Measurements from ENCODE around the gene LPAR3.
"Not testable (repeated sequence)": the region's sequence is repeated elsewhere in the genome, so short reads cannot be mapped to it uniquely, and the experiment has no call there.

Gene LPAR3

GRCh38 chr1:84923317-84923716, 30.3 kb upstream of the LPAR3 start:
- Histone ChIP-seq H3K4me3 (ENCODE audit: low read depth in 1 of 2, low read length in 2 of 2) (no peak overlapping the region), H3K36me3 (ENCODE audit: control insufficient read depth in 1 of 2, insufficient read depth in 2 of 2, low read length in 2 of 2) (no peaks in the 10 kb centered on the region), H3K9me3 (ENCODE audit: control insufficient read depth in 1 of 2, low read length in 2 of 2) (no peaks in the 10 kb centered on the region), H3K27ac (ENCODE audit: low read length) (no peak overlapping the region), H3K4me1 (ENCODE audit: control insufficient read depth in 1 of 2, insufficient read depth in 2 of 2, low read length in 2 of 2) (no peaks in the 10 kb centered on the region), H3K27me3 (ENCODE audit: low read depth, low read length) (no peaks in the 10 kb centered on the region)

- no peak overlapping the region for H3K27ac ChIP-seq (ENCODE audit: low read length)
- no peak overlapping the region for H3K4me3 ChIP-seq (ENCODE audit: low read depth in 1 of 2, low read length in 2 of 2)
- no peaks in the 10 kb centered on the region for H3K4me1 ChIP-seq (ENCODE audit: control insufficient read depth in 1 of 2, insufficient read depth in 2 of 2, low read length in 2 of 2)
- H3K9me3 ChIP-seq (ENCODE audit: control insufficient read depth in 1 of 2, low read length in 2 of 2), result no peaks in the 10 kb centered on the region
- no peaks in the 10 kb centered on the region for H3K36me3 ChIP-seq (ENCODE audit: control insufficient read depth in 1 of 2, insufficient read depth in 2 of 2, low read length in 2 of 2)
- no peaks in the 10 kb centered on the region for H3K27me3 ChIP-seq (ENCODE audit: low read depth, low read length)
Measured at GRCh38 chr1:84920159-84920558, 27.2 kb upstream of the LPAR3 start.

GRCh38 chr1:84919461-84919970, 26.5 kb upstream of the LPAR3 start:
- Histone ChIP-seq H3K36me3 (ENCODE audit: control insufficient read depth in 1 of 2, insufficient read depth in 2 of 2, low read length in 2 of 2) (no peaks in the 10 kb centered on the region), H3K4me1 (ENCODE audit: control insufficient read depth in 1 of 2, insufficient read depth in 2 of 2, low read length in 2 of 2) (no peaks in the 10 kb centered on the region), H3K4me3 (ENCODE audit: low read depth in 1 of 2, low read length in 2 of 2) (no peak overlapping the region), H3K27ac (ENCODE audit: low read length) (no peak overlapping the region), H3K9me3 (ENCODE audit: control insufficient read depth in 1 of 2, low read length in 2 of 2) (no peaks in the 10 kb centered on the region), H3K27me3 (ENCODE audit: low read depth, low read length) (no peaks in the 10 kb centered on the region)

GRCh38 chr1:84918726-84919336, 25.8 kb upstream of the LPAR3 start:
- no peak overlapping the region for H3K4me3 ChIP-seq (ENCODE audit: low read depth in 1 of 2, low read length in 2 of 2)
- H3K9me3 ChIP-seq (ENCODE audit: control insufficient read depth in 1 of 2, low read length in 2 of 2), result no peaks in the 10 kb centered on the region
- H3K27ac ChIP-seq (ENCODE audit: low read length), result no peak overlapping the region
- H3K36me3 ChIP-seq (ENCODE audit: control insufficient read depth in 1 of 2, insufficient read depth in 2 of 2, low read length in 2 of 2), result no peaks in the 10 kb centered on the region
- H3K4me1 ChIP-seq (ENCODE audit: control insufficient read depth in 1 of 2, insufficient read depth in 2 of 2, low read length in 2 of 2), result no peaks in the 10 kb centered on the region
- no peaks in the 10 kb centered on the region for H3K27me3 ChIP-seq (ENCODE audit: low read depth, low read length)

GRCh38 chr1:84916897-84917296, 23.9 kb upstream of the LPAR3 start:
- H3K27ac ChIP-seq (ENCODE audit: low read length), result no peak overlapping the region
- H3K36me3 ChIP-seq (ENCODE audit: control insufficient read depth in 1 of 2, insufficient read depth in 2 of 2, low read length in 2 of 2), result no peaks in the 10 kb centered on the region
- H3K4me3 ChIP-seq (ENCODE audit: low read depth in 1 of 2, low read length in 2 of 2), result no peak overlapping the region
- no peaks in the 10 kb centered on the region for H3K4me1 ChIP-seq (ENCODE audit: control insufficient read depth in 1 of 2, insufficient read depth in 2 of 2, low read length in 2 of 2)
- H3K9me3 ChIP-seq (ENCODE audit: control insufficient read depth in 1 of 2, low read length in 2 of 2), result no peaks in the 10 kb centered on the region
- H3K27me3 ChIP-seq (ENCODE audit: low read depth, low read length), result no peaks in the 10 kb centered on the region

DNA sequence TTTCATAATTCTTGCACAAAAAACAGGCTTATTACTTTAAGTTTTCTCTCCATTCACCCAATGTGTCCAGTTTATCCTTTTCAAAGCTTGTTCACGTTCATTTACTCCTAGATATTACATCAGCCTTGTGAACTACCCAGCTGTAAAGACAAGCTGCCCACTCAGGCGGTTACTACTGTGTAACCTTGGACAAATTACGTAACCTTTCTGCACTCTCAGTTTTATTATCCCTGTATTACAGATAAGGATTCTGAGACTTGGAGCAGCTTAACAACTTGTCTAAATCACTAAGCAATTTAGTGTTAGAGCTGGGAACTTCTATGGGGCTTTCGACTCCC, 20.5 kb upstream of the LPAR3 start:
- Histone ChIP-seq H3K36me3 (ENCODE audit: control insufficient read depth in 1 of 2, insufficient read depth in 2 of 2, low read length in 2 of 2) (no peaks in the 10 kb centered on the region), H3K4me3 (ENCODE audit: low read depth in 1 of 2, low read length in 2 of 2) (no peak overlapping the region), H3K9me3 (ENCODE audit: control insufficient read depth in 1 of 2, low read length in 2 of 2) (peaks cover 0 to 2% of the 10 kb centered on the region in 2 donors), H3K27me3 (ENCODE audit: low read depth, low read length) (no peaks in the 10 kb centered on the region), H3K27ac (ENCODE audit: low read length) (no peak overlapping the region), H3K4me1 (ENCODE audit: control insufficient read depth in 1 of 2, insufficient read depth in 2 of 2, low read length in 2 of 2) (no peaks in the 10 kb centered on the region)

- H3K36me3 ChIP-seq (ENCODE audit: control insufficient read depth in 1 of 2, insufficient read depth in 2 of 2, low read length in 2 of 2), result no peaks in the 10 kb centered on the region
- peaks cover 0 to 2% of the 10 kb centered on the region in 2 donors for H3K9me3 ChIP-seq (ENCODE audit: control insufficient read depth in 1 of 2, low read length in 2 of 2)
- no peaks in the 10 kb centered on the region for H3K27me3 ChIP-seq (ENCODE audit: low read depth, low read length)
- no peaks in the 10 kb centered on the region for H3K4me1 ChIP-seq (ENCODE audit: control insufficient read depth in 1 of 2, insufficient read depth in 2 of 2, low read length in 2 of 2)
- no peak overlapping the region for H3K27ac ChIP-seq (ENCODE audit: low read length)
- H3K4me3 ChIP-seq (ENCODE audit: low read depth in 1 of 2, low read length in 2 of 2), result no peak overlapping the region
Measured at GRCh38 chr1:84912726-84913554, 19.9 kb upstream of the LPAR3 start.

- not testable (repeated sequence) for H3K27ac ChIP-seq (ENCODE audit: low read length); H3K36me3 ChIP-seq (ENCODE audit: control insufficient read depth in 1 of 2, insufficient read depth in 2 of 2, low read length in 2 of 2); H3K27me3 ChIP-seq (ENCODE audit: low read depth, low read length); H3K9me3 ChIP-seq (ENCODE audit: control insufficient read depth in 1 of 2, low read length in 2 of 2); H3K4me3 ChIP-seq (ENCODE audit: low read depth in 1 of 2, low read length in 2 of 2); H3K4me1 ChIP-seq (ENCODE audit: control insufficient read depth in 1 of 2, insufficient read depth in 2 of 2, low read length in 2 of 2)
Measured at GRCh38 chr1:84908746-84909464, 15.9 kb upstream of the LPAR3 start.

DNA sequence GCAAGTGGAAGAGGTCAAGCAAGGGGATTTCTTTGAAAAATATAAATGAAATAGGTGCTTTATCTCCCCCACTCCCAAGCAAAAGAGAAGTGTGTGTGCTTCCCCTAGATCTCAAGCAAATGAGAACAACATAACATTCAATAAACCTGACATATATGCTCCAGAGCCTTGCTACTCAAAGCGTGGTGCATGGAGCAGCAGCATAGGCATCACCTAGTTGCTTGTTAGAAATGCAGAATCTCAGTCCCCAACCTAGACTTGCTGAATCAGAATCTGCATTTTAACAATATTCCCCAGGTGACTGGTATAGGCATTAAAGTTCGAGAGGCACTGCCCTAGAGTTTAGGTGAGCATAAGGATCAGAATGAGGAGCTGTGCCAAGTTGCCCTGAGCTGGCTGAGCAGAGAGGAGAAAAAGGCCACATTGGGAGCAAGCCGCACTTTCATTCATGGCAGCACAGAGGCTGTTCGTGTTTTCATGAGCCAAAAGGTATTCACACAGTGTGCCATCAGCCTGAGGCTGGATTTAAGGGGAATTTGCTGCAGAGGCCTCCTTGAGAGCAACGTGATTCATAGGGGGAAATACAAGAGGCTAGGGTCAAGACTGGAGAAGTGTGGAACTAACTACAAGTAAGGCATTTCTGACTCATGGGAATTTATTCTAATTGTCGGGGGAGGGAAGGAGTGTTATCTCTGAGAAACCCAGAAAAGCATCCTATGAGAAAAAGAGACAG, 14.3 kb upstream of the LPAR3 start:
- no peak overlapping the region for H3K27ac ChIP-seq (ENCODE audit: low read length)
- H3K9me3 ChIP-seq (ENCODE audit: control insufficient read depth in 1 of 2, low read length in 2 of 2), result peaks cover 0 to 7% of the 10 kb centered on the region in 2 donors
- no peaks in the 10 kb centered on the region for H3K27me3 ChIP-seq (ENCODE audit: low read depth, low read length)
- no peak overlapping the region for H3K4me3 ChIP-seq (ENCODE audit: low read depth in 1 of 2, low read length in 2 of 2)
- H3K4me1 ChIP-seq (ENCODE audit: control insufficient read depth in 1 of 2, insufficient read depth in 2 of 2, low read length in 2 of 2), result no peaks in the 10 kb centered on the region
- no peaks in the 10 kb centered on the region for H3K36me3 ChIP-seq (ENCODE audit: control insufficient read depth in 1 of 2, insufficient read depth in 2 of 2, low read length in 2 of 2)

GRCh38 chr1:84902727-84903126, 9.7 kb upstream of the LPAR3 start:
- H3K36me3 ChIP-seq (ENCODE audit: control insufficient read depth in 1 of 2, insufficient read depth in 2 of 2, low read length in 2 of 2); H3K27me3 ChIP-seq (ENCODE audit: low read depth, low read length); H3K4me1 ChIP-seq (ENCODE audit: control insufficient read depth in 1 of 2, insufficient read depth in 2 of 2, low read length in 2 of 2); H3K9me3 ChIP-seq (ENCODE audit: control insufficient read depth in 1 of 2, low read length in 2 of 2); H3K27ac ChIP-seq (ENCODE audit: low read length); H3K4me3 ChIP-seq (ENCODE audit: low read depth in 1 of 2, low read length in 2 of 2): not testable (repeated sequence)

DNA sequence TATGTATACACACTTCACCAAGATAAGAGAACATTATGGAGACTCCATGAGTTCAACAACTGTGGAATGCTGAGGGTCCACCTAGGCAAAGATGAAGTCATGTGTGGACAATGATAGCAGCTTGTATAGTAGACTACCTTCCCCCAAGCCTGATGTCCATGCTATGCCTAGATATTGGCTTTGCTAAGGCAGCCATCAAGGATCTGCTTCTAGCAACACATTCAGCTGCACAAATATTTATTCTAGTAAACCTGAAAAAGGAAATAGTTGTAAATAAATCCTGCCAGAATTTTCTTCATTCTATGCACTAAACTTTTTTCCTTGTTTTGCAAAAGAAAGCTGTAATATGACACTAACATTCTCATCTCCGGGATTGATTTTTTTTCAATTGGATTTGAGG, 7.0 kb upstream of the LPAR3 start:
- Histone ChIP-seq H3K36me3 (ENCODE audit: control insufficient read depth in 1 of 2, insufficient read depth in 2 of 2, low read length in 2 of 2) (no peaks in the 10 kb centered on the region), H3K27ac (ENCODE audit: low read length) (no peak overlapping the region), H3K4me3 (ENCODE audit: low read depth in 1 of 2, low read length in 2 of 2) (no peak overlapping the region), H3K27me3 (ENCODE audit: low read depth, low read length) (no peaks in the 10 kb centered on the region), H3K9me3 (ENCODE audit: control insufficient read depth in 1 of 2, low read length in 2 of 2) (peaks cover 0 to 5% of the 10 kb centered on the region in 2 donors), H3K4me1 (ENCODE audit: control insufficient read depth in 1 of 2, insufficient read depth in 2 of 2, low read length in 2 of 2) (no peaks in the 10 kb centered on the region)
